Lower leg skin (tissue), 3 donors: ENCODE measurements around the gene DHX36.

Source experiments
- POLR2A ChIP-seq, 2 donors: fragments of 450-650 bp; IDR thresholded peaks; one replicate each; pipeline ENCODE4 v1.6.1; 2016 to 2017; ENCODE audit warnings: antibody characterized with exemption in 2 of 2, mild to moderate bottlenecking in 1 of 2, moderate library complexity in 1 of 2
- TF ChIP-seq, protein P1 (sequence below), 3 donors: fragments of 450-650 bp; IDR thresholded peaks; one replicate each; pipeline ENCODE4 v1.5.1; 2016; ENCODE audit warnings: antibody characterized with exemption in 3 of 3, mild to moderate bottlenecking in 3 of 3, moderate library complexity in 2 of 3

DNA sequence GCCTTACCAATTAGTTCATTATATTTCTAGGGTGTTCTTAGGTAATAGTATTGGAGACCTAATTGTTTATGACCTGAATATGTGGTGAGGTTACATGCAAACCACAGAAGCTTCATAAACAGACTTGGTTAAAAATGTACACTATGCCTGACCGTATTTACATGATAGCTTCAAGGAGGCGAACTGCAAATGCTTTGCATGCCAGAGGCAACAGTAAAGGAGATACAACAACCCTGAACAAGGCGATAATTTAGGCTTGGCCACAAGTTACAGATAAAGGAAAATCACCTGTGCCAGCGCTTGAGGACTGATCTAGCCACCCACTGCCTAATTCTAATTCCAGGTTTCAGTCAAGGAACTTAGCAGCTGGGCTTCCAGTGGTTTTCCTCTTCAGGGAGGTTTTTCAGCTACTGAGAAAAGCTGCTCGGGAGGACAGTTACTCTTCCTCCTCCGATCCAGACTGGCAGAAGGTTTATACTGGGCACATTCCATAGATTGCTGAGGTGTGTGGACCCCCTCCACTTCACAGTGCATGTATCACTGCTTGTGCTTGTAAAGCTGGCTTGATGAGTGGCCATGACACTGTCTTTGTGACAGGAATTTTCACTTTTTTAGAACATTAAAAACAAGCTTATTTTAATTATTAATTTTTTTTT lies 95.6 kb downstream of the DHX36 start:
- TF ChIP-seq POLR2A (IDR thresholded peaks at IDR 0.05), result no peak
- TF ChIP-seq, protein P1, sequence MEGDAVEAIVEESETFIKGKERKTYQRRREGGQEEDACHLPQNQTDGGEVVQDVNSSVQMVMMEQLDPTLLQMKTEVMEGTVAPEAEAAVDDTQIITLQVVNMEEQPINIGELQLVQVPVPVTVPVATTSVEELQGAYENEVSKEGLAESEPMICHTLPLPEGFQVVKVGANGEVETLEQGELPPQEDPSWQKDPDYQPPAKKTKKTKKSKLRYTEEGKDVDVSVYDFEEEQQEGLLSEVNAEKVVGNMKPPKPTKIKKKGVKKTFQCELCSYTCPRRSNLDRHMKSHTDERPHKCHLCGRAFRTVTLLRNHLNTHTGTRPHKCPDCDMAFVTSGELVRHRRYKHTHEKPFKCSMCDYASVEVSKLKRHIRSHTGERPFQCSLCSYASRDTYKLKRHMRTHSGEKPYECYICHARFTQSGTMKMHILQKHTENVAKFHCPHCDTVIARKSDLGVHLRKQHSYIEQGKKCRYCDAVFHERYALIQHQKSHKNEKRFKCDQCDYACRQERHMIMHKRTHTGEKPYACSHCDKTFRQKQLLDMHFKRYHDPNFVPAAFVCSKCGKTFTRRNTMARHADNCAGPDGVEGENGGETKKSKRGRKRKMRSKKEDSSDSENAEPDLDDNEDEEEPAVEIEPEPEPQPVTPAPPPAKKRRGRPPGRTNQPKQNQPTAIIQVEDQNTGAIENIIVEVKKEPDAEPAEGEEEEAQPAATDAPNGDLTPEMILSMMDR (IDR thresholded peaks at IDR 0.05), result no peak
